Superior temporal gyrus (tissue), 1 donor: ENCODE results near the gene CYP26B1.
"Not testable (repeated sequence)": the region's sequence is repeated elsewhere in the genome, so short reads cannot be mapped to it uniquely, and the experiment has no call there.

Experiments used
- DNase-seq: peaks from one replicate; pipeline ENCODE4 v3.0.0-alpha.2; 2016; ENCODE audit errors: extremely low spot score

CYP26B1 gene

DNA sequence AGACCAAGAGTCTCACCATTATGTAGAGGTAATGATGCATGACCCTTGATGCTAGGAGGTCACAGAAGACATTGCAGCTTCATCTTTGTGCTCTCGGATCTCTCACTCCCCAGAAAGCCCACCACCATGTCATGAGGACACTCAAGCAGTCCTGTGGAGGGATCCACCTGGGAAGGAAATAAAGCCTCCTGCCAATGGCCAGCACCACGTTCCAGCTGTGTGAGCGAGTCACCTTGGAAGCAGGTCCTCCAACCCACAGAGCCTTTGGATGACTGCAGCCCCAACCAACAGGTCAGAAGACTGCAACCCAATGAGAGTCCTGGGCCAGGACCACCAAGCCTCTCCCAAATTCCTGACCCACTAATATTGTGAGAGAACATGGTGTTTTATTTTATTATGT lies 38.4 kb downstream of the CYP26B1 start:
- DNase-seq, result no peak

DNA sequence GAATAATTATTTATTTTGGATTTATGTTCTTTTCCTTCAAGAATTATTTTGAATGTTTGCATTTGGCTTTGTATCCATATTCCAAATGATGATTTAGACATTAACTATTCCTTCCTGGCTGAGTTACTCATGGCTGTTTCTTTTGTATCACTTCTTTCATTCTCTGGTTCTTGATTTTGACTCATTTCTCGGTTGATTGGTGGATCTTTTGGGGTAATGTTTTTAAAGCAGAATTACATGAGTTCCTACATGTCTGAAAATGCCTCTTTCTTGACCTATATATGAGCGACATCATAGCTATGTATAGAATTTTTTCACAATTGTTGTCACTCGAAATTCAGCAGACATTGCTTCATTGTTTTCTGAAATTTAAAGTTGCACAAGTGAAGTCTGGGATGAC lies 39.5 kb downstream of the CYP26B1 start:
- no peak for DNase-seq

DNA sequence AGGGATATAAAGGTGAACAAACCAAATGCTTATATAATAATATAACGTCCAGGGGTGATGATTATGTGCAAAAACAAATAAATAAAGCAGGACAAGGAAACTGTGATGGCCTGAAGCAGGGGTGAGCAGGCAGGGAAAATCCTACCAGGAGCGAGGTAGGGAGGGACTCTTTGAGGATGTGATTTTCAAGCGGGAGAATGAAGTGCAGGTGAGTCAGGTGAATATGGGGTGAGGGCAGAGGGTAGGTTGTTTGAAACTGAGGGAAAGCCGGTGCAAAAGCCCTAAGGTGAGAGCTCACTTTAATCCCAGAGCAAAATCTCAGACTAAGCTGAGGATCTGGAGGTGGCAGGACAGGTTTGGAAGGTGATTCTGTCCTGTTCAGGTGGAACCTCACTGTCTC lies 40.7 kb downstream of the CYP26B1 start:
- DNase-seq, result no peak

DNA sequence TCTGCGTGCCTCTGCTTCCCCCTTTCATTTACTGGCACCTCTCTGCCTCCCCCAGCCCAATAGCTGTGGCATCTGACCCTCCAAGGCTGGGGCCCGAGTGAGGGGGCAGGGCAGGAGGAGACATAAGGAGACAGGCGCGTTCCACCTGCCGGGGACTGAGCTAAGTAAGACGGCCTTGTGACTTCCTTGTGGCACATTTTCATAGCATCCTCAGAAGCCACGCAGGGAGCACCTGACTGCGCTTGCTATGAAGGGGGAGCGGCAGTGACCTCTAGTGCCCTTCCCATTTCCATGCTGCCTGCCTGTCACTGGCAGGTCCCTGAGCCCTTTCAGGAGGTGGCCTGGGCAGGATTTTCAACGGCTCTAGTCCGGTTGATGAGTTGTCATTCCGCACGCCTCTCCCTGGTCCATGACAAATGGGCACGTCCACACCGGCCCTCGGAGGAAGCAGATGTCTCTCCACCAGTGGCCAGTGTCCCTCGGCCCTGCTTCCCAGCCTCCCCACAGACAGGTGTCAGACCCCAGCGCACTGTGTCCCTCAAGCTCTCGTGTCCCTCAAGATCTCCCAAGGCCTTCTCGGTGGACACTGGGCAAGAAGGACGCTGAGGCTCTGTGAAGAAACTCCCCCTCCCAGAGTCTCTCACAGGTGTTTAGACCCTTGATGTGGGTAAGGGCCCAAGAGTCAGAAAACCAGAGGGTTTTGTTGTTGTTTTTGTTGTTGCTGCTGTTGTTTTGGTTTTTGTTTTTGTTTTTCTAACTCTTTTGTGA lies 42.7 kb downstream of the CYP26B1 start:
- no peak for DNase-seq

DNA sequence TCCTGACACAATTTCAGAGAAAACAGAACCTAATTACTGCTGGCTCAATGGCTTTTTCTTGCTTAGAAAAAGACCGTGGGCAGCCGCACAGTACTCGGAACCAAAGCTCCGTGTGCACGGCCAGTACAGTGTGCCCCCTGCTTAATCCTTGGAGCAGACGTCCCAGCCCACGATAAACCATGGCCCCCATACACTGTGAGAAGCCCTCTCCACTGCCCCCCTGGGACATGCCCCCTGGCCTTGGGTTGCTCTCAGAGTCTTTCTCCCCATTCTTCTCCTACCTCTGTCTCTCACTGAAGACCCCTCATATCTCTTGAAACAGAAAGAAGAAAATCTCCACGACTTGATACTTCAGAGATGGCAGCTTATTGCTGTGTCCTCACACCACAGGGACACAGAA lies 44.0 kb downstream of the CYP26B1 start:
- DNase-seq, result no peak

DNA sequence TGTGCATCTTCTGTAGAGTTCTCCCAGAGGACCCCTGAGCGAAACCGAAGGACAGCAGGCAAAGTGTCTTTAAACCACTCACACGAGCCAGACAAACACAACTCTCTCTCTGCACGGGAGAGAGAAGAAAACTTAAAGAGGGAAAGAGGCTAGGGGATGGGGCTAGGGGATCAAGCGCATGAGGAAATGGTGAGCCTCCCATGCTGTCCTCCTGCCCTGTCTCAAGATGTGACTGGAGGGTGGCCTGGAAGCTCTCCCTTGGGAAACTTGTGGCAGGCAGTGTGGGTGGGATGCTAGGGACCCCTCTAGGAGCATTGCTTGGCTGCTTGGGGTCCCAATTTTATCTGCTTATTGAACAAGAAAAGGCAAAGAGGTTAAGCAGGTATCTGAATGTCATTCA lies 44.5 kb downstream of the CYP26B1 start:
- DNase-seq, result no peak

GRCh38 chr2:72098935-72099334 lies 48.7 kb downstream of the CYP26B1 start:
- no peak for DNase-seq

GRCh38 chr2:72097276-72097675 lies 50.4 kb downstream of the CYP26B1 start:
- DNase-seq, result no peak

GRCh38 chr2:72096181-72096580 lies 51.5 kb downstream of the CYP26B1 start:
- DNase-seq, result no peak

DNA sequence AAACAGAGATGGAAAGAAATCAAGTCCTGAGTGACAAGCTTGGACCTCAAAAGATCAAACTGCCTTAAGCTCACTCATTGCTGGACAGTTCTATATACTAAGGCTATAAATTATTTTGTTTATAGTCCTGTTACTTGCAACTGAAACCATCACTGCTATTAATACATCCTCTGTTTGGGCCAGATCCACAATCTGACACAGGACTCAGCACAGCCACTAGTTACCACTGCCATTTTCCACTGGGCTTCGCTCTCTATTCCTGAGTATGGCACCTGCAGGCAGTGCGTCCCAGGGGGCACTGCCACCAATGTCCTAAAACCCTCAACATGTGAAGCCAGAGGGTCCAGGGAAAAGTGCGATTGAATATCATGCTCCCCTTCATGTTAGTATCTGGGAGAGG lies 52.3 kb downstream of the CYP26B1 start:
- DNase-seq, result no peak

DNA sequence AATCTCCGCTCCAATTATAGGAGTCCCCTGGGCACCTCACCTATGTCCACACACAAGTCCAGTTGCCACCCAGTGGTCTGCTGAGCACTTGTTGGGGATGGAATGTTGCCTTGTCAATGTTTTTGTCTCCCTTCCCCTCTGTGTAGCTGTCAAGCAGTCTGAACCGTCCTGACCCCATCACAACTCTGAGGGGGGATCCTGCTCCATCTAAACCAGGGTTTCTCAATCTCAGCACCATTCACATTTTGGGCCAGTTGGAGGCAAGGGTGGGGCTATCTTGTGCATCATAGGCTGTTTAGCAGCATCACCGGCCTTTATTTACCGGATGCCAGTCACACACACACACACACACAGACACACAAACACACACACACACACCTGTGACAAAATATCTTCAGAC lies 53.0 kb downstream of the CYP26B1 start:
- no peak for DNase-seq

DNA sequence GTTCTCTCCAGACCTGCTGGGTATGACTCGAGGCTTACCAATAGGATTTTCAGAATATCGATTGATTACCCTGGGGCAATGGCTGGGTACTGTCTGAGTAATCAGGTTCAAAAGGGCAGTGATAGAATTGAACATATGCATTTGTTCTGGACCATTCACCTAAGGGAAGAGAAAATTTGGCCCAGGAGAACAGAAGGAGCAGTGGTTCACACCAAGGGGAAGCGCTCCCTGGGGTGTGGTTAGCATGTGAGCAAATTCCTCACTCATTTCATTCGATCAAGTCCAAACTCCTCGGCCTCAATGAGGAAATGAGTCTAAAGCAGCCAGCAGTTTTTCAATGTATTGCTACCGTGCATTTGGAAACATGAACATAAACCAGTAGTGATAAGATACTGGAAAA lies 55.6 kb downstream of the CYP26B1 start:
- no peak for DNase-seq

- DNase-seq, result no peak
Observed at GRCh38 chr2:72090781-72091482, 56.7 kb downstream of the CYP26B1 start.

- DNase-seq, result no peak
Observed at GRCh38 chr2:72090271-72090720, 57.4 kb downstream of the CYP26B1 start.

- DNase-seq, result no peak
Observed at GRCh38 chr2:72089537-72089936, 58.1 kb downstream of the CYP26B1 start.

DNA sequence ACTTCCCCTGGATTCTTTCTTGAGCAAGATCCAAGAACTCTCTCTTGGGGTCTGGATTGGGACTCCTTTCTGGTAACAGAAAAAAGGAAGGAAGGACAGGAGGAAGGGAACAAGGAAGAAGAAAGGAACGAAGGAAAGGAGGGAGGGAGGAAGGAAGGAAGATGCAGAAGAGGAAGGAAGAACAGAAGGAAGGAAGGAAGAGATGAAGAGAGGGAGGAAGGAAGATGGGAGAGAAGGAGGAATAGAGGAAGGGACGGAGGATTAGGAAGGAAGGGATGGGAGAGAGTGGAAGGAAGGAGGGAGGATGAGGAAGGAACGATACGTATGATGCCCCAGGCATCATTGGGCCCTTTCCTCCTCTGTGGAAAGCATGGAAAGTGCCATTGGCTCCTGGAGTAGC lies 58.6 kb downstream of the CYP26B1 start:
- no peak for DNase-seq

DNA sequence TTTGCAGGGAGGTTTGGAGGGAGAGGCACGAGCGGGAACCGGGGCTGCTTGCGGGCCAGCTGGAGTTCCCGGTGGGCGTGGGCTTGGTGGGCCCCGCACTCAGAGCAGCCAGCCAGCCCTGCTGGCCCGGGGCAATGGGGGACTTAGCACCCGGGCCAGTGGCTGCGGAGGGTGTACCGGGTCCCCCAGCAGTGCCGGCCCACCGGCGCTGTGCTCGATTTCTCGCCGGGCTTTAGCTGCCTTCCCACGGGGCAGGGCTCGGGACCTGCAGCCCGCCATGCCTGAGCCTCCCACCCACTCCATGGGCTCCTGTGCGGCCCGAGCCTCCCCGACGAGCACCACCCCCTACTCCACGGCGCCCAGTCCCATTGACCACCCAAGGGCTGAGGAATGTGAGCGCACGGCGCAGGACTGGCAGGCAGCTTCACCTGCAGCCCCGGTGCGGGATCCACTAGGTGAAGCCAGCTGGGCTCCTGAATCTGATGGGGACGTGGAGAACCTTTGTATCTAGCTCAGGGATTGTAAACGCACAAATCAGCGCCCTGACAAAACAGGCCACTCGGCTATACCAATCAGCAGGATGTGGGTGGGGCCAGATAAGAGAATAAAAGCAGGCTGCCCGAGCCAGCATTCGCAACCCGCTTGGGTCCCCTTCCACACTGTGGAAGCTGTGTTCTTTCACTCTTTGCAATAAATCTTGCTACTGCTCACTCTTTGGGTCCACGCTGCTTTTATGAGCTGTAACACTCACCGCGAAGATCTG lies 60.6 kb downstream of the CYP26B1 start:
- DNase-seq, result not testable (repeated sequence)

- DNase-seq, result no peak
Observed at GRCh38 chr2:72085513-72085912, 62.1 kb downstream of the CYP26B1 start.

DNA sequence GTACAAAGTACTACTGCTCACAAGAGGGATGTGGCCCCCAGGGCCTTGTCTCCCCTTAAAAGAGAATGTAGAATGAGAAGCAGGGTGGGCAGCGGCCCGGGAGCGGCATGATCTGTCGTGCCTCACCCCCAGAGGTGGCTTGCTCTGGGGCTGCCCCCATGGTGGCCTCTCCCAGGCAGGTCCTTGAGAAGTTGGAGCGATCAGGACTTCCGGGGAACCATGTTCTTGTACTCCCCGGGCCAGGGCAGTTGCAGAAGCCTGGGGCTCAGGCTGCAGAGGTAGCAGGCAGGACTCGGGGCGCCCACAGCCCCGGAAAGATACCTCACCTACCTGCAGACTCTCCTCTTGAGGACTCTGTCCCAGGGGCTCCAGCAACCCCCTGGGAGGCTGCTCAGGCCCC lies 62.6 kb downstream of the CYP26B1 start:
- no peak for DNase-seq

DNA sequence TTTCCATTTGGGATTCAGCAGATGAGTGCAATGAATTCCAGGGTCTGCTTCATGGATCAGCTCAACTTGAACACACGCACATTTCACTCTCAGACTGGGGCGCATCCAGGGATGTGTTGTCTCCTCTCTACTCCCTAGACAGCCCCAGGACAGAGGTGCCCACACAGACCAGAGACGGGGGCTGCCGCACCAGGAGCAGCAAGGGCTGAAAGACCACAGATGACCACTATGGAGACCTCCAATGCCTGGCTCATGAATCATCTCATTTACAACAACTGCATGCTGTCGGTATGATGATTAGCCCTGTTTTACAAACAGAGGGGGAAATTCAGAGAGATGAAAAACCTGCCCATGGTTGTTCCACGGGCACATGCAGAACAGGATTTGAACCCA lies 63.1 kb downstream of the CYP26B1 start:
- no peak for DNase-seq

GRCh38 chr2:72083751-72084583 lies 63.7 kb downstream of the CYP26B1 start:
- no peak for DNase-seq

GRCh38 chr2:72082887-72083286 lies 64.8 kb downstream of the CYP26B1 start:
- DNase-seq, result no peak
